Smooth muscle cell (in vitro differentiated cells): ENCODE measurements around the gene NTPCR. TPM values are rescaled to one million over a fixed set of nuclear protein-coding genes. Genes with fewer than 3 reads are reported as not detected.

Experiments used
- DNase-seq: peaks from one replicate; lab custom pipeline; 2025; ENCODE audit not compliant: unreplicated experiment; lab: John Stamatoyannopoulos, UW
- H2AFZ ChIP-seq: fragments of 200-600 bp; sonication (generic); 2 replicates; pipeline ENCODE4 v1.6.0; 2016; ENCODE audit warnings: antibody characterized with exemption, low read depth, mild to moderate bottlenecking
- H3F3A ChIP-seq: fragments of 200-600 bp; sonication (generic); 2 replicates; pipeline ENCODE4 v1.6.0; 2017; ENCODE audit warnings: antibody characterized with exemption, low read depth
- H3K27ac ChIP-seq: fragments of 200-600 bp; sonication (generic); 2 replicates; pipeline ENCODE4 v1.5.1; 2016; ENCODE audit warnings: low read depth, mild to moderate bottlenecking
- H3K27me3 ChIP-seq: fragments of 200-600 bp; sonication (generic); 2 replicates; pipeline ENCODE4 v1.6.1; 2016; ENCODE audit warnings: low read depth, mild to moderate bottlenecking
- H3K36me3 ChIP-seq: fragments of 200-600 bp; sonication (generic); 2 replicates; pipeline ENCODE4 v1.5.1; 2016; ENCODE audit warnings: low read depth
- H3K4me1 ChIP-seq: fragments of 200-600 bp; sonication (generic); 2 replicates; pipeline ENCODE4 v1.5.1; 2016; ENCODE audit warnings: low read depth
- H3K4me2 ChIP-seq: fragments of 200-600 bp; sonication (generic); 2 replicates; pipeline ENCODE4 v1.6.0; 2016; ENCODE audit warnings: mild to moderate bottlenecking
- H3K4me3 ChIP-seq: fragments of 200-600 bp; sonication (generic); 2 replicates; pipeline ENCODE4 v1.5.1; 2016; ENCODE audit warnings: mild to moderate bottlenecking
- H3K79me2 ChIP-seq: fragments of 200-600 bp; sonication (generic); 2 replicates; pipeline ENCODE4 v1.6.0; 2016; ENCODE audit warnings: low read depth, mild to moderate bottlenecking
- H3K9ac ChIP-seq: fragments of 200-600 bp; sonication (generic); 2 replicates; pipeline ENCODE4 v1.6.0; 2016; ENCODE audit warnings: low read depth
- H3K9me3 ChIP-seq: fragments of 200-600 bp; sonication (generic); replicated peaks from 2 replicates; pipeline ENCODE4 v1.5.1; 2016; ENCODE audit warnings: low read depth
- H4K20me1 ChIP-seq: fragments of 200-600 bp; sonication (generic); 2 replicates; pipeline ENCODE4 v1.6.0; 2016; ENCODE audit warnings: low read depth
- CTCF ChIP-seq: fragments of 200-600 bp; sonication (generic); IDR thresholded peaks from 2 replicates; pipeline ENCODE4 v1.5.1; 2017; ENCODE audit warnings: borderline replicate concordance, mild to moderate bottlenecking, antibody characterized with exemption; ENCODE audit not compliant: insufficient read depth, poor library complexity, severe bottlenecking
- WGBS: methylation state at CpG from one replicate; pipeline ENCODE4 v1.1.7; 2016; ENCODE audit warnings: low lambda C conversion rate; 5-methylcytosine and 5-hydroxymethylcytosine counted together
- polyA plus RNA-seq: library from polyadenylated mRNA; unstranded; fragments of >200 nt; fragmentation: Nextera tagmentation; extraction: Ambion mirVana; gene quantifications from 2 replicates; pipeline ENCODE4 v1.2.1, GENCODE V29; 2016
- total RNA-seq: library from RNA; depleted of rRNA; stranded (reverse); fragments of >200 nt; gene quantifications from 2 replicates; pipeline ENCODE4 v1.2.3, GENCODE V29; 2014

NTPCR gene
- total and polyA plus RNA-seq, 2 experiments from 2014 or later = 39.2 to 54.3 TPM

- no peaks in the 10 kb centered on the region for H3K36me3 ChIP-seq
- H3K27ac ChIP-seq = no peak overlapping the region
- H3K4me2 ChIP-seq = no peak overlapping the region
- H3K79me2 ChIP-seq = no peaks in the 10 kb centered on the region
- no peaks in the 10 kb centered on the region for H3K9me3 ChIP-seq
- no peaks in the 10 kb centered on the region for H4K20me1 ChIP-seq
- H2AFZ ChIP-seq = no peak overlapping the region
- H3K27me3 ChIP-seq = no peaks in the 10 kb centered on the region
- WGBS = 93% methylated on average over 9 of the region's 9 CpGs
- H3K4me1 ChIP-seq = peaks cover 12% of the 10 kb centered on the region
- H3K9ac ChIP-seq = no peak overlapping the region
- no peak for DNase-seq
- H3F3A ChIP-seq = no peaks in the 10 kb centered on the region
- TF ChIP-seq CTCF = no peak
- no peak overlapping the region for H3K4me3 ChIP-seq
These were observed 73.8 kb downstream of the NTPCR start for GRCh38 chr1:233024199-233024598.

- WGBS = 66% methylated on average over 12 of the region's 12 CpGs
- no peak overlapping the region for H3K4me3 ChIP-seq
- TF ChIP-seq CTCF = peak; percentile 51
- no peaks in the 10 kb centered on the region for H3K9me3 ChIP-seq
- no peaks in the 10 kb centered on the region for H3F3A ChIP-seq
- peaks cover 7% of the 10 kb centered on the region for H3K4me1 ChIP-seq
- no peaks in the 10 kb centered on the region for H3K27me3 ChIP-seq
- no peaks in the 10 kb centered on the region for H4K20me1 ChIP-seq
- DNase-seq = no peak
- H3K9ac ChIP-seq = no peak overlapping the region
- no peaks in the 10 kb centered on the region for H3K79me2 ChIP-seq
- no peak overlapping the region for H2AFZ ChIP-seq
- no peak overlapping the region for H3K27ac ChIP-seq
- H3K4me2 ChIP-seq = no peak overlapping the region
- no peaks in the 10 kb centered on the region for H3K36me3 ChIP-seq
These were observed 74.7 kb downstream of the NTPCR start for GRCh38 chr1:233025157-233025556.

GRCh38 chr1:233025567-233025966 is 75.2 kb downstream of the NTPCR start:
- no peak overlapping the region for H3K27ac ChIP-seq
- no peak overlapping the region for H3K4me2 ChIP-seq
- no peaks in the 10 kb centered on the region for H3F3A ChIP-seq
- H4K20me1 ChIP-seq = no peaks in the 10 kb centered on the region
- no peak for TF ChIP-seq CTCF
- H3K4me1 ChIP-seq = peaks cover 3% of the 10 kb centered on the region
- WGBS = 58% methylated on average over 2 of the region's 2 CpGs
- no peaks in the 10 kb centered on the region for H3K9me3 ChIP-seq
- no peak overlapping the region for H3K4me3 ChIP-seq
- H3K36me3 ChIP-seq = no peaks in the 10 kb centered on the region
- no peak overlapping the region for H3K9ac ChIP-seq
- no peak overlapping the region for H2AFZ ChIP-seq
- DNase-seq = no peak
- H3K27me3 ChIP-seq = no peaks in the 10 kb centered on the region
- H3K79me2 ChIP-seq = no peaks in the 10 kb centered on the region

GRCh38 chr1:233027046-233027445 is 76.6 kb downstream of the NTPCR start:
- 91% methylated on average over 5 of the region's 5 CpGs for WGBS
- no peaks in the 10 kb centered on the region for H3K36me3 ChIP-seq
- H3K4me3 ChIP-seq = no peak overlapping the region
- no peaks in the 10 kb centered on the region for H3F3A ChIP-seq
- no peak overlapping the region for H2AFZ ChIP-seq
- H4K20me1 ChIP-seq = no peaks in the 10 kb centered on the region
- H3K4me2 ChIP-seq = no peak overlapping the region
- no peaks in the 10 kb centered on the region for H3K4me1 ChIP-seq
- no peak for TF ChIP-seq CTCF
- no peak overlapping the region for H3K9ac ChIP-seq
- no peak for DNase-seq
- H3K27ac ChIP-seq = no peak overlapping the region
- H3K79me2 ChIP-seq = no peaks in the 10 kb centered on the region
- H3K27me3 ChIP-seq = no peaks in the 10 kb centered on the region
- no peaks in the 10 kb centered on the region for H3K9me3 ChIP-seq
